Large intestine (tissue), 3 donors: Measurements from ENCODE around the gene FRMD5. TPM values are rescaled to one million over a fixed set of nuclear protein-coding genes. Genes with fewer than 3 reads are reported as not detected.

ENCODE experiments used
- DNase-seq, 2 donors: peaks; one replicate each; pipeline versions ENCODE4 v3.0.0 to v3.0.0-alpha.2; 2013
- H3K27ac ChIP-seq: one replicate; pipeline ENCODE4 v1.5.1; 2013; ENCODE audit warnings: low read length
- H3K27me3 ChIP-seq: 2 replicates; pipeline ENCODE4 v1.6.1; 2013; ENCODE audit warnings: low read length; ENCODE audit not compliant: control insufficient read depth, insufficient read depth
- H3K36me3 ChIP-seq: 2 replicates; pipeline ENCODE4 v1.6.1; 2013; ENCODE audit warnings: low read length; ENCODE audit not compliant: control insufficient read depth, insufficient read depth
- H3K4me1 ChIP-seq: one replicate; pipeline ENCODE4 v1.6.1; 2013; ENCODE audit warnings: low read length; ENCODE audit not compliant: control insufficient read depth, insufficient read depth
- H3K4me3 ChIP-seq: one replicate; pipeline ENCODE4 v1.5.1; 2013; ENCODE audit warnings: low read length
- H3K9me3 ChIP-seq: one replicate; pipeline ENCODE4 v1.6.1; 2013; ENCODE audit warnings: mild to moderate bottlenecking, low read depth, low read length, moderate library complexity; ENCODE audit not compliant: control insufficient read depth
- WGBS: methylation state at CpG from one replicate; pipeline ENCODE4 v1.1.5; 2013; ENCODE audit warnings: low lambda C conversion rate; ENCODE audit not compliant: insufficient coverage; 5-methylcytosine and 5-hydroxymethylcytosine counted together
- polyA plus RNA-seq: library from polyadenylated mRNA; unstranded; fragments of 120-200 nt; gene quantifications from one replicate; pipeline ENCODE4 v1.2.1, GENCODE V29; 2013

Gene FRMD5
- polyA plus RNA-seq, 1 donor = 1.7 TPM

GRCh38 chr15:43985976-43986680, 208.9 kb downstream of the FRMD5 start:
- 55% methylated on average over 6 of the region's 7 CpGs for WGBS
- no peak for DNase-seq

GRCh38 chr15:43981576-43981975, 213.5 kb downstream of the FRMD5 start:
- H3K36me3 ChIP-seq = no peaks in the 10 kb centered on the region
- WGBS = no CpG with 5 or more reads among the region's 2 CpGs
- no peak overlapping the region for H3K4me3 ChIP-seq

More at GRCh38 chr15:43985976-43986680, 208.9 kb downstream of the FRMD5 start:
- Histone ChIP-seq H3K9me3 (no peaks in the 10 kb centered on the region), H3K4me3 (no peak overlapping the region), H3K36me3 (no peaks in the 10 kb centered on the region), H3K4me1 (no peaks in the 10 kb centered on the region), H3K27me3 (no peaks in the 10 kb centered on the region), H3K27ac (no peak overlapping the region)

GRCh38 chr15:43977072-43977884, 217.8 kb downstream of the FRMD5 start:
- Histone ChIP-seq H3K27ac (no peak overlapping the region), H3K4me1 (no peaks in the 10 kb centered on the region), H3K9me3 (no peaks in the 10 kb centered on the region), H3K36me3 (no peaks in the 10 kb centered on the region), H3K4me3 (no peak overlapping the region), H3K27me3 (no peaks in the 10 kb centered on the region)
- DNase-seq = peak in 1 of 2 donors; percentile 5
- 85% methylated on average over 2 of the region's 5 CpGs for WGBS

More at GRCh38 chr15:43981576-43981975, 213.5 kb downstream of the FRMD5 start:
- Histone ChIP-seq H3K27me3 (no peaks in the 10 kb centered on the region), H3K9me3 (no peaks in the 10 kb centered on the region), H3K4me1 (no peaks in the 10 kb centered on the region), H3K27ac (no peak overlapping the region)
- DNase-seq = no peak

GRCh38 chr15:43975770-43976169, 219.3 kb downstream of the FRMD5 start:
- Histone ChIP-seq H3K9me3 (no peaks in the 10 kb centered on the region), H3K36me3 (no peaks in the 10 kb centered on the region), H3K27ac (no peak overlapping the region), H3K4me1 (no peaks in the 10 kb centered on the region), H3K4me3 (no peak overlapping the region), H3K27me3 (no peaks in the 10 kb centered on the region)
- no peak for DNase-seq
- WGBS = 89% methylated on average over 1 of the region's 1 CpG

GRCh38 chr15:43975326-43975725, 219.7 kb downstream of the FRMD5 start:
- H3K9me3 ChIP-seq = no peaks in the 10 kb centered on the region
- no peak overlapping the region for H3K4me3 ChIP-seq
- no peaks in the 10 kb centered on the region for H3K4me1 ChIP-seq
- WGBS = 37% methylated on average over 2 of the region's 4 CpGs
- no peaks in the 10 kb centered on the region for H3K27me3 ChIP-seq
- H3K36me3 ChIP-seq = no peaks in the 10 kb centered on the region
- DNase-seq = no peak
- H3K27ac ChIP-seq = no peak overlapping the region

GRCh38 chr15:43974852-43975251, 220.2 kb downstream of the FRMD5 start:
- no peak overlapping the region for H3K4me3 ChIP-seq
- no peak for DNase-seq
- no peaks in the 10 kb centered on the region for H3K36me3 ChIP-seq
- no peaks in the 10 kb centered on the region for H3K27me3 ChIP-seq
- H3K27ac ChIP-seq = no peak overlapping the region
- no peaks in the 10 kb centered on the region for H3K4me1 ChIP-seq
- 88% methylated on average over 2 of the region's 3 CpGs for WGBS
- H3K9me3 ChIP-seq = no peaks in the 10 kb centered on the region

- no peak for DNase-seq
- no peaks in the 10 kb centered on the region for H3K4me1 ChIP-seq
- WGBS = no CpG with 5 or more reads among the region's 1 CpG
- no peak overlapping the region for H3K4me3 ChIP-seq
- H3K27ac ChIP-seq = no peak overlapping the region
- H3K36me3 ChIP-seq = no peaks in the 10 kb centered on the region
- H3K9me3 ChIP-seq = no peaks in the 10 kb centered on the region
- no peaks in the 10 kb centered on the region for H3K27me3 ChIP-seq
Observed at GRCh38 chr15:43969802-43970375, 225.2 kb downstream of the FRMD5 start.

- Histone ChIP-seq H3K9me3 (no peaks in the 10 kb centered on the region), H3K27me3 (no peaks in the 10 kb centered on the region), H3K36me3 (no peaks in the 10 kb centered on the region), H3K4me3 (no peak overlapping the region), H3K27ac (no peak overlapping the region), H3K4me1 (no peaks in the 10 kb centered on the region)
- no peak for DNase-seq
- WGBS = 80% methylated on average over 2 of the region's 3 CpGs
Observed at GRCh38 chr15:43968551-43968950, 226.5 kb downstream of the FRMD5 start.

- H3K27ac ChIP-seq = no peak overlapping the region
- H3K4me3 ChIP-seq = no peak overlapping the region
- DNase-seq = no peak
- no peaks in the 10 kb centered on the region for H3K4me1 ChIP-seq
- H3K36me3 ChIP-seq = no peaks in the 10 kb centered on the region
- no peaks in the 10 kb centered on the region for H3K9me3 ChIP-seq
- H3K27me3 ChIP-seq = no peaks in the 10 kb centered on the region
Observed at GRCh38 chr15:43966646-43967045, 228.4 kb downstream of the FRMD5 start.

- no peaks in the 10 kb centered on the region for H3K4me1 ChIP-seq
- no peak overlapping the region for H3K27ac ChIP-seq
- H3K9me3 ChIP-seq = no peaks in the 10 kb centered on the region
- DNase-seq = no peak
- H3K27me3 ChIP-seq = no peaks in the 10 kb centered on the region
- 100% methylated on average over 2 of the region's 2 CpGs for WGBS
- H3K36me3 ChIP-seq = no peaks in the 10 kb centered on the region
- no peak overlapping the region for H3K4me3 ChIP-seq
Observed at GRCh38 chr15:43958861-43959330, 236.2 kb downstream of the FRMD5 start.
